GM18868 (cell line): ENCODE measurements around the gene GABRR3.

Experiments used
- ATAC-seq: cut with Tn5 transposase; IDR thresholded peaks from one replicate; pipeline ENCODE4 v1.9.1; 2021; ENCODE audit warnings: mild to moderate bottlenecking, moderate library complexity; ENCODE audit not compliant: unreplicated experiment

Gene GABRR3

DNA sequence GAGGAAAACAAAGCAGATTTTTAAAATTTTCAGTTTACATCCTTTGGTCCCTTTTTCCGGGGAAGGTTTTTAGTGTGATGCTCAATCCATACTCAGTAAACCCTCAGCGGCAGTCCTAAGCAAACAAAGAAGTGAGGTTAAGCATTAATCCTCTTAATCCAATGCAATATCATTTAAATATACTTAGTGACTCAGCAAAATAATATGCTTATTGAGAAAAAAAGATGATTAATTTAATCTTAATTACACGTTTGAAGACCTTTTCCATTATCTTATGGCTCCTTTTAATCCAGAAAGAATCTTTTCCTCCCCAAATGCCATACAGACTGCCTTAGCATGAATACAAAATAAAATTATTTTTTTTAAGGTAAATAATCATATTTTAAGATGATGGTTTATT lies at the start of gene GABRR3:
Gene GABRR3, minus strand, starts transcription at position 108 of the 400 bp plus-strand sequence. CDS start 328 bp downstream, outside the sequence.
- ATAC-seq: no peak

GRCh38 chr3:98073486-98073885 lies 38.4 kb upstream of the GABRR3 start:
- no peak for ATAC-seq

GRCh38 chr3:98070840-98071239 lies 35.7 kb upstream of the GABRR3 start:
- ATAC-seq: no peak

- no peak for ATAC-seq
Observed at GRCh38 chr3:98068824-98069223, 33.7 kb upstream of the GABRR3 start.

DNA sequence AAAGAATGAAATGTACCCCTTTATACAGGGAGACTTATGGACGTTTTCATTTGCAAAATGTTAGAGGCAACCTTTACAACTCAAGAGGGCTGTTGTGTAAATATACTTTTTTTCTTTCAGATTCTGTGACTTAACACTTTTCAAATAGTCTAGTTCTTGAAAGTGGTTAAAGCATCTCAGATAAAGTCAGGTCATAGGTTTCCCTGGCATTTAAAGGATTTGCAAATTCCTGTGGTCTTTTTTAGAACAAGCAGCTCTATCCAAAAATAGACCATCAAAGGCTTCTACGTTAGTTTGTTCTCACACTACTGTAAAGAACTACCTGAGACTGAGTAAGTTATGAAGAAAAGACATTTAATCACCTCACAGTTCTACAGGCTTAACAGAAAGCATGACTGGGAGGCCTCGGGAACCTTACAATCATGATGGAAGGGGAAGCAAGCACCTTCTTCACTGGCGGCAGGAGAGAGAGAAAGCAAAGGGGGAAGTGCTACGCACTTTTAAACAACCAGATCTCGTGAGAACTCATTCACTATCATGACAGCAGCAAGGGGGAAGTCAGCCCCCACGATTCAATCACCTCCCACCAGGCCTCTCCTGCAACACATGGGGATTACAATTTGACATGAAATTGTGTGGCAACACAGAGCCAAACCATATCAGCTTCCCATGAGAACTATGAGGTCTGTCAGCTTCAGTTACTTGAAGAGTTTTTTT lies 23.3 kb upstream of the GABRR3 start:
- ATAC-seq: no peak

DNA sequence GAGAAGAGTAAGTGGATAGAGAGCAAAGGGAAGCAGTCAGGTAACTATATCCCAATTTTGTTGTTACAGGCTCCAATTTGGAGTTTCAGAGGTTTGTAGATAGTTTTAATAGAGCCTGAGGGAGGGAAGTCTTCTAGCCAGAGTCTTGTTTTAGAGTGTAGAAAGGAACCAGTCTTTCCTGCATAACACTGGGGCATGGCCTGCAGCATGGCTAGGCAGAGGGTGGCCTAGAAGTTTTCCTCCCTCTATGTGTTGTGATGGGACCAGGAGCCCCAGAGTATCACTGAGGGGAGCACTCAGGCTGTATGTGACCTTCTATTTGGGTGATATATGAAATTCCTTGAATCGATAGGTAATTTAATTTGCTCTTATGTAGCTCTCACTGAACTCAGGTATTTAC lies 22.5 kb upstream of the GABRR3 start:
- no peak for ATAC-seq

DNA sequence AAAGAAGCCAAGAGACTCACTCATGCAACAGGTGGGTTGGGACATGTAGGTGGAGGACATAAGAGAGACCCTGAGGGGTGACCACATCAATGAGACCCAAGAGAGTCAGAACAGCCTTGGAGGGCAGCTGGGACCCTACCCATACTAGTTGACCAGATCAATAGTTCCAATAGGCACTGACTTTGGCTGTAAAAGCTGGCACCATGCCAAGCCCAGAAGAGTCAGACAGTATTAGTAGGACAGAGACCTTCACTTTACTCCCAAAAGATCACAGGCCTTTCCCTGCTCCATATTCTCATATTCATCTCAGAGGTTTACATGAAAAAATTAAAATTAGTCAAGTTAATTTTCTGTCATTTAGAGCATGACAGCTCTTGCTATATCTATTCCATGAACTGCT lies 20.9 kb upstream of the GABRR3 start:
- no peak for ATAC-seq

DNA sequence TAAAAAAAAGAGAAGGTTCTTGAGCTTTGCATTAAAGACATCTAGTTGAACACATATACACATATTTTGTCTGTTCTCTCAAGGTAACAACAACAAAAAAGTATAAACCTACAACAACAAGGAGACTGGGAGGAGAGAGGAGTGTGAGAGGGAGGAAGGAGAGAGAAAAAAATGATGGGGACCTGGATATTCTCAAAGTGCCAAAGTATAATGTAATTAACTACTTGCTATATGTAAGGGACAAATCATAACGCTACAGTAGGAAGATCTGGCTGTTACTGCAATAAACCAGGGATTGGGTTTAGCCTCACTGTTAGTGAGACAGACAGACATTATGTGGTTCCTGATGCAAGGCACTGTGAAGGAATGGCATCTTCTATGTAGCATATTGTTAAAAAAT lies 14.2 kb upstream of the GABRR3 start:
- no peak for ATAC-seq

DNA sequence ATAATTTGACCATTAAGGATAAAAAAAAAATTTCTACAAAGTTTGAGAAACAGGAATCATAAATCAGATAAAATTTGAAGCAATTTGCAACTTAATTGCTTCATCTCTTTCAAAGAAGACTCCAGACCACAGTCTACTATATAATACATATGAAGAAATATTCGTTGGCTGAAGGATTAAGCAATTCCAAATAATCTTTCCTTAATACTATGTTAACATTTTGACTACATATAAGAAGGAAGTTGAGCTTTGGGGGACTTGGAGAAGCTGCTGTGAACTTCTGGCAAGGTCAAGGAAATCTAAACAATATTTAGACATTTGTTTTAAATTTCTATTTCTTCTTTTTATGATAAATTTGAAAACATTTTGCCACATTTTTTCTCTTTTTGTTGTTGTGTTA lies 13.5 kb upstream of the GABRR3 start:
- ATAC-seq: no peak

GRCh38 chr3:98041350-98041749 lies 6.2 kb upstream of the GABRR3 start:
- ATAC-seq: no peak

DNA sequence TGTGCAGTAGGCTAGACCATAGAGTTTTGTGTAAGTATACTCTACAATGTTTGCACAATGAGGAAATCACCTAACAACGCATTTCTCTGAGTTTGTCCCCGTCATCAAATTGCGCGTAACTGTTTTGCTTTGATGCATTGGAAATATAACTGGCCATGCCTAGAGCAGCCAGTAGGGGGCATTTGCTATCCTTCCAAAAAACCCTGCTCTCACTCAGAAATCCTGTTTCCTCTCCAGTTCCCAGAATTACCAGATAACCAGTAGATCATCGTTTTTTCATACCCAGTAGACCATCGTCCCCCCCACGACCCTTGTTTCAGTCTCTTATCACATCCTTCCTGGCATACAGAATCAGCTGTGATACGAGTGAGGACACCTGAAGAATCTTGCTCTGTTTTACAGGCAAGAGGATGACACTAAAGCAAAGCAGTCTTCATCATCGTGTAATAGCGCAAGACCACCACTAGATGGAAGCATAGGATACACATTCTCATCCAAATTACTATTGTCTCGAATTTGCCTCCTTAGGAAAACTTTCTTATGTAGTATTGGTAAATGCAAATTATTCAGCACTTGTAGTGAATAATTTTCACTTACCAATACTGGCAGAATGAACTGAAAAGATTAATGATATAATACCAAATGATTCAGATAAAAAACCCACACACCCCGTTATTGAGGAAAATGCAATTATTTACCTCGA lies 4.4 kb upstream of the GABRR3 start:
- peak; percentile 94 for ATAC-seq

DNA sequence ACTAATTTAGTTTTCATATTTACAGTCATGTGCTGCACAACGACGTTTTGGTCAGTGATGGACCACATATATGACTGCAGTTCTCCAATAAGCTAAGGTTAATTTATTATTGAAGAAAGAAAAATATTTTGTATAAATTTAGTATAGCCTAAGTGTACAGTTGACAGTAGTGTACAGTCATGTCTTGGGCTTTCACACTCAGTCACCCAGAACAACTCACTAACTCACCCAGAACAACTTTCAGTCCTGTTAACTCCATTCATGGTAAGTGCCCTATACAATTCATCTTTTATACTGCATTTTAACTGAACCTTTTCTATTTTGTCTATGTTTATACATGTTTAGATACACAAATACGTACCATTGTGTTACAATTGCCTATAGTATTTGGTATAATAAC lies 3.8 kb upstream of the GABRR3 start:
- peak; percentile 17 for ATAC-seq

GRCh38 chr3:98038286-98038685 lies 3.2 kb upstream of the GABRR3 start:
- no peak for ATAC-seq

- ATAC-seq: no peak
Observed at GRCh38 chr3:98034486-98034885, 629 bp downstream of the GABRR3 start.

- no peak for ATAC-seq
Observed at GRCh38 chr3:98034036-98034435, 1.1 kb downstream of the GABRR3 start.

DNA sequence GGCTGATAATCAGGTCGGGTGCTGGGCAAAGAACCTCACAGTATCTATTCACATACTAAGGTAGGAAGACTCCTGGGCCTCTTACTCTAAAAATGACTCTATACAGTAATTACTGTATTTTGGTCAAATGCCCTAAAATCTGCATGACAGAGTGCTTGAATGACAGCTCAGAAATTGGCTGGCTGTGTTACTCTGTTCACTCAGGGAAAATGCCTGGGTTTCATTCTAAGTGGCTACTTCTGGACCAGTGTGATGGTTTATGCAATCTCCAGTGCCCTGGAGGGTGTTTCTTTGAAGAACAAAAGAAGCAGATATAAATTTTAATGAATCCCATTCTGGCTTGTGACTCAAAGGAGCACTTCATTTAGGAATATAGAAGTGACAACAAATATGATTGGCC lies 2.2 kb downstream of the GABRR3 start:
- ATAC-seq: no peak

GRCh38 chr3:98032265-98032664 lies 2.9 kb downstream of the GABRR3 start:
- no peak for ATAC-seq

DNA sequence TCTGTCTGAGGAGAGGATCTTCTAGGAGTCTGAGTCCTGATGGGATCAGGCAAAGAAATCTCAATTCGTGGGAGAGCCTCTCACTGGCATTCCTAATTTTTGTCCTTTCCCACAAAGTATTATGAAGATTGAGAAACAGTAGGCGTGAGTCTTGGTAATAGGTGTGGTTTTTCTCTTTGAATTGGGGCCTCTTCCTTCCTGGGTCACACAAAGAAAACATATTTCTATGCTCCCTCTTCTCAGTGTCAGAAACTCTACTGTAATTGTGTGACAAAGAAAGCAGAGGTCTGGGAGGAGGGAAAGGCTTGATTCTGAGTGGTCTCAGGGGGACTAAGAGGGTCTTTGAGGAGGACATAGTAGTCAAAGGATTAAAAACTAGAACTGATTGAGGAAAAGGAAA lies 6.0 kb downstream of the GABRR3 start:
- ATAC-seq: no peak

DNA sequence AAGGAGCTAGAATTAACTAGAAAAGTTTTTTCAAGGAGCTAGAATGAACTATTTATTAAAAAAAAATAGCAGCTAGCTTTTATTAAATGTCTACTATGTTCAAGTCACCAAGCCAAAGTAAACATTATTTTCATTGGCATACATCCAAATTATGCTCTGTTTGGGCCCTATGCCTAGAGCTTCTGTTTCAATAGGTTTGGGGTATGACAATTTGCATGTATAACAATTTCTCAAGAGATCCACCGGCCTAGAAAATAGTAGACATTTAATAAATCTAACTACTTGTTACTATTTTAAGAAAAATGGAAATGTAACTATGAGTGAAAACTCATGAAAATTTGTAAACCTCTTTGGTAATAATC lies 8.0 kb downstream of the GABRR3 start:
- ATAC-seq: no peak

GRCh38 chr3:98026425-98027084 lies 8.6 kb downstream of the GABRR3 start:
- no peak for ATAC-seq

GRCh38 chr3:98025392-98025945 lies 9.6 kb downstream of the GABRR3 start:
- ATAC-seq: no peak
